Measurements from ENCODE around the gene HOXC11. TPM values are rescaled to one million over a fixed set of nuclear protein-coding genes. Genes with fewer than 3 reads are reported as not detected.

HOXC11 gene
- total RNA-seq, 2 donors from 2014 or later: not detected

DNA sequence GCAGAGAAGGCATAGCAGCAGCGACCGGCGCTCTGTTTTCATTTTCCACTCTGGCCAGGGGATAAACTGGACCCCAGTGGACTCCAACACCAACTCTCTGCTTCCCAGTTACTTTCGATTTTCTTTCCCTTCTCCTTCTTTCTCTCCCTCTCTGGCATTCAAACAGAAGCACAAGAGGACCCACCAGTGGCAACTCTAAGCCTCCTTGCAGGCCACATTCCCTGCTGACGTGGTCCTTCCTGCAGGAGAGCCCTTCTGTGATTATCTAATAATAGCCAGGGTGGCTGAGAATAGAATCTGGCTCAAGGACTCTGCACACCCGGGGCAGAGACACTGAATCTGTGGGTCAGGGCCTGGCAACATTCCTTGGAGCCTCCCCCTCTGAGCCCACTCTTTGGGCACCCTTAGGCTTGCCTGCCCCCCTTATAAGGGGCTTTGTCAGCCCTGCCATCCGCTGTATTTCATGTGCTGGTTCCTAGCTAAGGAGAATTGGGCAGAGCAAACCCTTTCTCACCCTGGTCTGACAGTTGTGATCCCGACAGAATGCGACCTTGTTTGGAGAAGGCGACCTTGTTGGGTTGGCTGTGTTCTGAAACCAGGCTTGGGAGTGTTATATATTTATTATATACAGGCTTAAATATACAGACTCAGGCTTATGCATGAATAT lies 47.1 kb downstream of the HOXC11 start:
- peaks cover 69% of the 10 kb centered on the region for H3K27me3 ChIP-seq (replicated peaks; ENCODE audit: insufficient read depth)
- no peak for TF ChIP-seq POLR2A (IDR thresholded peaks at IDR 0.05)
- TF ChIP-seq, protein P1, sequence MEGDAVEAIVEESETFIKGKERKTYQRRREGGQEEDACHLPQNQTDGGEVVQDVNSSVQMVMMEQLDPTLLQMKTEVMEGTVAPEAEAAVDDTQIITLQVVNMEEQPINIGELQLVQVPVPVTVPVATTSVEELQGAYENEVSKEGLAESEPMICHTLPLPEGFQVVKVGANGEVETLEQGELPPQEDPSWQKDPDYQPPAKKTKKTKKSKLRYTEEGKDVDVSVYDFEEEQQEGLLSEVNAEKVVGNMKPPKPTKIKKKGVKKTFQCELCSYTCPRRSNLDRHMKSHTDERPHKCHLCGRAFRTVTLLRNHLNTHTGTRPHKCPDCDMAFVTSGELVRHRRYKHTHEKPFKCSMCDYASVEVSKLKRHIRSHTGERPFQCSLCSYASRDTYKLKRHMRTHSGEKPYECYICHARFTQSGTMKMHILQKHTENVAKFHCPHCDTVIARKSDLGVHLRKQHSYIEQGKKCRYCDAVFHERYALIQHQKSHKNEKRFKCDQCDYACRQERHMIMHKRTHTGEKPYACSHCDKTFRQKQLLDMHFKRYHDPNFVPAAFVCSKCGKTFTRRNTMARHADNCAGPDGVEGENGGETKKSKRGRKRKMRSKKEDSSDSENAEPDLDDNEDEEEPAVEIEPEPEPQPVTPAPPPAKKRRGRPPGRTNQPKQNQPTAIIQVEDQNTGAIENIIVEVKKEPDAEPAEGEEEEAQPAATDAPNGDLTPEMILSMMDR (IDR thresholded peaks at IDR 0.05): no peak
- TF ChIP-seq POLR2AphosphoS5 (IDR thresholded peaks at IDR 0.05): no peak
- DNase-seq (ENCODE audit: low spot score): no peak
- WGBS: 40% methylated on average over 10 of the region's 10 CpGs
- H3K4me1 ChIP-seq (replicated peaks): no peaks in the 10 kb centered on the region
- H3K9me3 ChIP-seq: no peaks in the 10 kb centered on the region
- H3K36me3 ChIP-seq: no peaks in the 10 kb centered on the region
- no peak overlapping the region for H3K27ac ChIP-seq
- no peak overlapping the region for H3K4me3 ChIP-seq
- intact Hi-C loops (cut with DNase I): no loop called here

DNA sequence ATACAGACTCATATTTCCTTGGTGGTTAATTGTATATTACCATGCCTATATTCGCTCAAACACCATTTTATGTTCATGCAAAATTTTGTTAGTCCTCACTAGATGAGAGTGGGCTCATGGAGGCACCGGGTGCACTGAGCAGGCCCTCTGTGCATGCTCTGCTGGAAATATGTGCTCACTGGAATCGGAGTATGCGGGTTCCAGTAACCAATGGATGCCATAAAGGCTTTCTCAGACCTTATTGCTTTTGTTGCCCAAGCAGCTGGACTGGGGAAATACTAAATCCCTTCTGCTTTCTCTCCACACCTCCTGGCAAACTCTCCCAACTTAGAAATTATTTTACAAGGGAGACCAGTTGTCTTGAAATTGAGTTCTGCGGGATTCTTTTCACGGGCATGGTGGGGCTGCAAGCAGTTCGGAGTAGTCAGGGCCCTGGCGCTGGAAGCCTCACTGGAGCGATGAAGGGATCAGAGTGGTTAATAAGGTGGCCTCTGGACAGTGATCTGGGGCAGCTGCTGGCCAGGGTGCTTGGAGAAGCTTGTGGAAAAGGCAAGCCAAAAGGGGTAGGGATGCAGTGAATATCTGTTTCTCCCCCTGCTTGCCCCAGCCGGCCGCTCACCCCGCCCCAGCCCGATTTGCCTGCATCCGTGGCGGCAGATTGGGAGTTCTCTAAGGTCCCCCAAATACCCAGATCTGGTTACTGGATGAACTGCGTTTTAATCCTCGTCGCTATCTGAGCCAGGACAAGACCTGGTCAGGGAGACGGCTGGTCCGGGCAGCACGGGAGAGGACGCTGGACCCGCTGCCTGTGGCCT lies 47.9 kb downstream of the HOXC11 start:
- no peaks in the 10 kb centered on the region for H3K9me3 ChIP-seq
- TF ChIP-seq POLR2A (IDR thresholded peaks at IDR 0.05): no peak
- TF ChIP-seq POLR2AphosphoS5 (IDR thresholded peaks at IDR 0.05): no peak
- TF ChIP-seq, protein P1 (IDR thresholded peaks at IDR 0.05): no peak
- H3K27ac ChIP-seq: no peak overlapping the region
- intact Hi-C loops (cut with DNase I): no loop called here
- no peaks in the 10 kb centered on the region for H3K4me1 ChIP-seq (replicated peaks)
- H3K4me3 ChIP-seq: no peak overlapping the region
- H3K27me3 ChIP-seq (replicated peaks; ENCODE audit: insufficient read depth): peaks cover 62% of the 10 kb centered on the region
- H3K36me3 ChIP-seq: no peaks in the 10 kb centered on the region
- no peak for DNase-seq (ENCODE audit: low spot score)
- 32% methylated on average over 23 of the region's 23 CpGs for WGBS

DNA sequence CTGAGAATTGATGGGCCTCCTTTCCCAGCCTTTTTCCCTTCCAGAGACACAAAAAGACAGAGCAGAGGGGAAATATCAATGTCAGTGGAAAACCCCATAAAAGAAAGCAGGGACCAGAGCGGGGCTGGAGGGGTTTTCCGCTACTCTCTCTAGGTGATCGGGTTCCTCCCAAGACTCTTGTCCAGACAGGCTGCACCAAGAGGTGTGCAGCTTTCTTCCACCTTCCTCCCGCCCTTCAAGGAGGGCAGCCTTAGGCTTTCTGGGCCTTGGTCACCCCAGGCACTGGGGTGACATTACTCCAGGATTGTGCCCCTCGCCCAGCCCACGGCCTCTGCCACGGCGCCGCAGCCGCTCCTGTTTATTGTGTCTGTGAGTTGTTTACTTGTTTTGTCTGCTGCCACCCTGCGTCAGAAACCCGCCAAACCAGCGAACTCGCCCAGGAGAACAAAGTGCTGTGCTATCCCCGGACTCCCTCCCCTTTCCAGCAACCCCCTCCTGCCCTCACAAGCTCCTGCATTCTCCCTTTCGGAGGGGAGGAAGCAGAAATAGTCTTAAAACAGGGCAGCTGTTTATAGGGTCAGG lies 48.6 kb downstream of the HOXC11 start:
- 9% methylated on average over 16 of the region's 16 CpGs for WGBS
- no peak for TF ChIP-seq POLR2A (IDR thresholded peaks at IDR 0.05)
- TF ChIP-seq POLR2AphosphoS5 (IDR thresholded peaks at IDR 0.05): no peak
- TF ChIP-seq, protein P1 (IDR thresholded peaks at IDR 0.05): no peak
- Histone ChIP-seq H3K27ac (no peak overlapping the region), H3K4me3 (no peak overlapping the region), H3K9me3 (no peaks in the 10 kb centered on the region), H3K4me1 (replicated peaks) (no peaks in the 10 kb centered on the region), H3K36me3 (no peaks in the 10 kb centered on the region), H3K27me3 (replicated peaks; ENCODE audit: insufficient read depth) (peaks cover 62% of the 10 kb centered on the region)
- intact Hi-C loops (cut with DNase I): no loop called here
- no peak for DNase-seq (ENCODE audit: low spot score)

DNA sequence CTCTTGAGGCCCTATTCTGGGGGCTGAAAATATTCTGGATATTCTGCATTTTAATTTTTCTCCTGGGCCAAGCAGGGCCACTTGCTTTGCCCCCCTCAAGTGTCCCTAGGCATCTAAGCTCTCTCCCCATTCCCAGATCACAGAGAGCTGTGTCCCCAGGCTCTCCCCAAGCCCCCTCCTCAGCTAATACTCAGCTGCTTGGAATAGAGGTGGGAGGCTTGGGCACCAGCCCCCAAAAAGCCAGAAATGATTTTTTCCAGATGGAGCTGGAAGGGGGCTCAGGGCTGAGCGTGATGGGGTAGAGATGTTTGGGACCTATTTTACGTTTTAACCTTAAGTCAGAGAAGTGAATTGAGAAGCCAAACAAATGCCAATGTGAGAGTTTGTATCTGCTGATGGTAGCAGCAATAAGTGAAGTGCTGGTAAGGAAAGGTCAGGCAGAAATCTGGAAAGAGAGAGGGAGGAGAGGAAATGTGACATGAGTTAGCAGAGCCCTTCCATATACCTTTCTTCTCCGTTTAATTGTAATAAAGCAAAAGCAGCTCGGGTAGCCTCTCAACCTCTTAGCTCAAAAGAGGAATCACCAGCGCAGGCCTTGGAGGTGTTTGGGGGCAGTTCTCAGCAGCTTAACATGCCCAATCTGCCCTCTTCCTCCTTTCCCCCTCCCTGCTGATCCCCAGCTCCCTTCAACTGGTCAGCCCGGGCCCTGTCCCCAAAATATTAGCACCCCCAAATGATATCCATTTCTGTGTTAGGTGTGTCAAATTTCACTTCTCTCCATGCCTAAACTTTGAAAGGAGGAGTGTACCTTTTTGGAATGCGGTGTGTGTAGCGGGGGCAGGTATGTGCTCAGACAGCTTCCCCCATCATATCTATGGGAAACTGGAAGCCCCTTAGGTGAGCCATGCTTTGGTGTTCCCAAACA lies 50.3 kb downstream of the HOXC11 start:
- intact Hi-C loops (cut with DNase I): no loop called here
- Histone ChIP-seq H3K4me3 (no peak overlapping the region), H3K27me3 (replicated peaks; ENCODE audit: insufficient read depth) (peaks cover 75% of the 10 kb centered on the region)

More for the DNA sequence above, 50.3 kb downstream of the HOXC11 start:
- DNase-seq (ENCODE audit: low spot score): no peak
- no peaks in the 10 kb centered on the region for H3K9me3 ChIP-seq
- 23% methylated on average over 8 of the region's 8 CpGs for WGBS
- no peaks in the 10 kb centered on the region for H3K36me3 ChIP-seq
- H3K27ac ChIP-seq: no peak overlapping the region
- no peaks in the 10 kb centered on the region for H3K4me1 ChIP-seq (replicated peaks)
- TF ChIP-seq POLR2A (IDR thresholded peaks at IDR 0.05) (no peak), POLR2AphosphoS5 (IDR thresholded peaks at IDR 0.05) (no peak)
- TF ChIP-seq, protein P1 (IDR thresholded peaks at IDR 0.05): no peak

Measured in prostate gland (tissue), 2 donors.